OCI-LY1 (cell line): Measurements from ENCODE around the gene PHAX.

Source experiments
- EZH2 ChIP-seq: fragments of 200-600 bp; sonication (generic), shearing (Covaris generic); IDR thresholded peaks from 2 replicates; pipeline ENCODE4 v1.8.0; 2017; ENCODE audit warnings: borderline replicate concordance, mixed run types, mild to moderate bottlenecking, antibody characterized with exemption, low read length, moderate library complexity, mixed read lengths
- TF ChIP-seq, protein P1 (sequence below): fragments of 200-600 bp; sonication (generic), shearing (Covaris generic); IDR thresholded peaks from 2 replicates; pipeline ENCODE4 v1.5.1; 2017; ENCODE audit warnings: mild to moderate bottlenecking, antibody characterized with exemption, low read length, moderate library complexity, mixed read lengths

DNA sequence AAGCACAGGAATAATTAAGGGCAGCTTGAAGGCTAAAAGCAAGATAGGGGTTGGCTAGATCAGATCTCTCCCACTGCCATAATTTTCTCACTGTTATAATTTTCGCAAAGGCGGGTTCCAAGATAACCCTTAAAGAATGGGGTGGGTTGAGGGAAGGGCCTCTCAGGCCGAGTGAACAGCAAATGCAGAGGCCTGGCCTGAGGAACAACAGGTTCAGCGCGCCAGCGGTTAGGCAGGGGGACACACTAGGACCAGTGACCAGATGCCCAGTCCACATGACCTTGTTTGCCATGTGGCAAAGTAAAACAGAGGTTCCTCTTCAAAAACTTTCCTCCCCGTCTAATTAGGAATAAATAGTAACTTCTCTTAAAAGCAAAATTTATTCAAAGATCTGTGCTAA is 1.2 kb upstream of the PHAX start:
- TF ChIP-seq, protein P1, sequence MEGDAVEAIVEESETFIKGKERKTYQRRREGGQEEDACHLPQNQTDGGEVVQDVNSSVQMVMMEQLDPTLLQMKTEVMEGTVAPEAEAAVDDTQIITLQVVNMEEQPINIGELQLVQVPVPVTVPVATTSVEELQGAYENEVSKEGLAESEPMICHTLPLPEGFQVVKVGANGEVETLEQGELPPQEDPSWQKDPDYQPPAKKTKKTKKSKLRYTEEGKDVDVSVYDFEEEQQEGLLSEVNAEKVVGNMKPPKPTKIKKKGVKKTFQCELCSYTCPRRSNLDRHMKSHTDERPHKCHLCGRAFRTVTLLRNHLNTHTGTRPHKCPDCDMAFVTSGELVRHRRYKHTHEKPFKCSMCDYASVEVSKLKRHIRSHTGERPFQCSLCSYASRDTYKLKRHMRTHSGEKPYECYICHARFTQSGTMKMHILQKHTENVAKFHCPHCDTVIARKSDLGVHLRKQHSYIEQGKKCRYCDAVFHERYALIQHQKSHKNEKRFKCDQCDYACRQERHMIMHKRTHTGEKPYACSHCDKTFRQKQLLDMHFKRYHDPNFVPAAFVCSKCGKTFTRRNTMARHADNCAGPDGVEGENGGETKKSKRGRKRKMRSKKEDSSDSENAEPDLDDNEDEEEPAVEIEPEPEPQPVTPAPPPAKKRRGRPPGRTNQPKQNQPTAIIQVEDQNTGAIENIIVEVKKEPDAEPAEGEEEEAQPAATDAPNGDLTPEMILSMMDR = no peak
- no peak for TF ChIP-seq EZH2
